Measurements from ENCODE around the gene SLC26A4. TPM values are rescaled to one million over a fixed set of nuclear protein-coding genes. Genes with fewer than 3 reads are reported as not detected.

Gene SLC26A4
- total and polyA plus RNA-seq, 4 donors, result 0.77 to 1.3 (median 0.92) TPM

DNA sequence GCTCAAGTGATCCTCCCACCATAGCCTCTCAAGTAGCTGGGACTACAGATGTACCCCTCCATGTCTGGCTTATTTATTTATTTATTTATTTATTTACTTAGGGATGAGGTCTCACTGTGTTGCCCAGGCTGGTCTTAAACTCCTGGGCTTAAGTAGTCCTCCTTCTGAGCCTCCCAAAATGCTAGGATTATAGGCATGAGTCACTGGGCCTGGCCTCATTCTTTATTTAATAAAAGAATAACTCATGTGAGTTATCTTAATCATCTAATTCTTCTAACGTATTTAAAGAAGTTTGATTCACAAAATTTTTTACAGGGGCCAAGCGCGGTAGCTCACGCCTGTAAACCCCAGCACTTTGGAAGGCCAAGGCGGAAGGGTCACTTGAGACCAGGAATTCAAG, 8.0 kb upstream of the SLC26A4 start:
- H3K4me3 ChIP-seq (ENCODE audit: low read depth, low read length), result no peak overlapping the region
- H3K27me3 ChIP-seq (ENCODE audit: control insufficient read depth, insufficient read depth, low read length), result no peaks in the 10 kb centered on the region
- no peaks in the 10 kb centered on the region for H3K9me3 ChIP-seq (ENCODE audit: control insufficient read depth, insufficient read depth, low read length)
- H3K4me1 ChIP-seq (ENCODE audit: control insufficient read depth, insufficient read depth, low read length), result no peaks in the 10 kb centered on the region
- WGBS (ENCODE audit: insufficient coverage), result 93% methylated on average over 3 of the region's 5 CpGs
- DNase-seq (ENCODE audit: low read depth in 4 of 6, low spot score in 6 of 6), result no peak
- no peak overlapping the region for H3K27ac ChIP-seq (ENCODE audit: low read depth, low read length)
- no peaks in the 10 kb centered on the region for H3K36me3 ChIP-seq (ENCODE audit: control insufficient read depth, insufficient read depth, low read length)

DNA sequence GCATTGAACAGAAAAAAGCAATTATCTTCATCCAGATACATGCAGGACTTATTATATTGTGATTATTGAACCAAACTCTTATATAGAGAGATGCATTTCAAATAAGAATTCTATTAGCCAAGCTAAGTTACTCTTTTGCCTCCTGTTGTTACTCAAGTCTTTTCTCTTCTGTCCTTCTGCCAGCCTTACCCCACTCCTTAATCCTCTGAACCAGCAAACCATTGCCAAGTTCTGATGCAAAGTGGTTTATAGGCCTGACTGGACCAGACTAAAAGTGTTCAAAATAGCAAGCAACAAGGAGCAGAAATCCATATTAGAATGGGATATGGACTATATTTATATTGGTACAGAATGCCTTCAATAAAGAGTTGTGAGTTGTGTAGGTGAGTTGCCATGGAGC, 2.2 kb upstream of the SLC26A4 start:
- H3K9me3 ChIP-seq (ENCODE audit: control insufficient read depth, insufficient read depth, low read length), result no peaks in the 10 kb centered on the region
- H3K27me3 ChIP-seq (ENCODE audit: control insufficient read depth, insufficient read depth, low read length), result peaks cover 36% of the 10 kb centered on the region
- no peaks in the 10 kb centered on the region for H3K36me3 ChIP-seq (ENCODE audit: control insufficient read depth, insufficient read depth, low read length)
- no peak overlapping the region for H3K4me3 ChIP-seq (ENCODE audit: low read depth, low read length)
- DNase-seq (ENCODE audit: low read depth in 4 of 6, low spot score in 6 of 6), result peak in 2 of 6 donors; percentile 11 to 13
- H3K4me1 ChIP-seq (ENCODE audit: control insufficient read depth, insufficient read depth, low read length), result peaks cover 21% of the 10 kb centered on the region
- no peak overlapping the region for H3K27ac ChIP-seq (ENCODE audit: low read depth, low read length)

DNA sequence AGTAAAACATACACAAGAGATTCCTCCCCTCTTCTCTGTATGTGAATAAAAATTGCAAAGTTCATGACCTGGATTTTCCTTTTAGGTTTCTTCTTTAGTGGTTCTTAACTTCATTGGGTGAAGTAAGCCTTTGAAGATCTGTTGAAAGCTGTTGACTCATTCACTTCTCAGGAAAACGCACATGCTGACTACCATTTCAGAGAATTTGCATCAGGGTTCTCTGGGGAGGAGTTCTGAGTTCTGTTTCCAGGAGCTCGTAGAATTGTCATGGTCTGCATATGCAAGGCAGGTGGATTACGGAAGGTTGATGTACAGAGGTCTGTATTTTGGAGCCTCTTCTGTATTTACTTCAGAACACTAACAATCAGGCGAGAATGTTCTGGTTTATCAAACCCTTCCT, 962 bp upstream of the SLC26A4 start:
- H3K36me3 ChIP-seq (ENCODE audit: control insufficient read depth, insufficient read depth, low read length), result no peaks in the 10 kb centered on the region
- peaks cover 36% of the 10 kb centered on the region for H3K27me3 ChIP-seq (ENCODE audit: control insufficient read depth, insufficient read depth, low read length)
- no peak for DNase-seq (ENCODE audit: low read depth in 4 of 6, low spot score in 6 of 6)
- no peaks in the 10 kb centered on the region for H3K9me3 ChIP-seq (ENCODE audit: control insufficient read depth, insufficient read depth, low read length)
- no peak overlapping the region for H3K27ac ChIP-seq (ENCODE audit: low read depth, low read length)
- no peak overlapping the region for H3K4me3 ChIP-seq (ENCODE audit: low read depth, low read length)
- peaks cover 21% of the 10 kb centered on the region for H3K4me1 ChIP-seq (ENCODE audit: control insufficient read depth, insufficient read depth, low read length)
- 71% methylated on average over 1 of the region's 4 CpGs for WGBS (ENCODE audit: insufficient coverage)

GRCh38 chr7:107661081-107661864, 645 bp downstream of the SLC26A4 start:
- under 1% methylated on average over 73 of the region's 73 CpGs for WGBS (ENCODE audit: insufficient coverage)
- Histone ChIP-seq H3K9me3 (ENCODE audit: control insufficient read depth, insufficient read depth, low read length) (no peaks in the 10 kb centered on the region), H3K27me3 (ENCODE audit: control insufficient read depth, insufficient read depth, low read length) (peaks cover 36% of the 10 kb centered on the region), H3K27ac (ENCODE audit: low read depth, low read length) (no peak overlapping the region), H3K36me3 (ENCODE audit: control insufficient read depth, insufficient read depth, low read length) (no peaks in the 10 kb centered on the region), H3K4me1 (ENCODE audit: control insufficient read depth, insufficient read depth, low read length) (peaks cover 21% of the 10 kb centered on the region), H3K4me3 (ENCODE audit: low read depth, low read length) (peak overlapping the region; percentile 34)
- peak in 4 of 6 donors; percentile 7 to 80 (median 56) for DNase-seq (ENCODE audit: low read depth in 4 of 6, low spot score in 6 of 6)

DNA sequence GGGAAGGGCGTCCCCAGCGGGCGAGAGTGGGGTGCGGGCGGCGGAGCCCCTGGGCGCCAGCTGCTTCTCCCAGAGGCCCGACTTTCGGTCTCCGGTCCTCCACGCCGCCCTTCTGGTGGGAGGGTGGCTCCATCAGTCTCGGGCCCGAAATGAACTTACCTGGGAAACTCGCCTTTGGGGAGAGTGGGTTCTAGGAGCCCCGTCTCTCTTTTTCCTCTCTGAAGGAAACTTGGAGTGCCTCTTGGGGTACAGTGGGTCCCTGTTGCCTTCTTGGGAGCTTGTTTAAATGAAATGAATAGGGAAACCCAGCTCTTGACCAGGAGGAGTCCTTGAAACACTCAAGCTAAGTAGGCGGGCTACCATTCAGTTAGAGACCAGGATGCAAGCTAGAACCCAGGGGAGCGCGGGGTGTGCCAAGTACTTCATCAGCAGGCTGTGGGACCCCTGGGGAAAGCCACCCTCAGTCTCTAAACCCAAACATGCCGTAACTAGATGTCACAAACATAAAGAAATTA, 1.3 kb downstream of the SLC26A4 start:
- peaks cover 21% of the 10 kb centered on the region for H3K4me1 ChIP-seq (ENCODE audit: control insufficient read depth, insufficient read depth, low read length)
- H3K4me3 ChIP-seq (ENCODE audit: low read depth, low read length), result peak overlapping the region; percentile 34
- no peak overlapping the region for H3K27ac ChIP-seq (ENCODE audit: low read depth, low read length)
- no peaks in the 10 kb centered on the region for H3K36me3 ChIP-seq (ENCODE audit: control insufficient read depth, insufficient read depth, low read length)
- H3K9me3 ChIP-seq (ENCODE audit: control insufficient read depth, insufficient read depth, low read length), result no peaks in the 10 kb centered on the region
- peaks cover 36% of the 10 kb centered on the region for H3K27me3 ChIP-seq (ENCODE audit: control insufficient read depth, insufficient read depth, low read length)
- peak in 1 of 6 donors; percentile 6 for DNase-seq (ENCODE audit: low read depth in 4 of 6, low spot score in 6 of 6)
- WGBS (ENCODE audit: insufficient coverage), result 5% methylated on average over 19 of the region's 20 CpGs

GRCh38 chr7:107663196-107663595, 2.6 kb downstream of the SLC26A4 start:
- Histone ChIP-seq H3K4me3 (ENCODE audit: low read depth, low read length) (no peak overlapping the region), H3K27me3 (ENCODE audit: control insufficient read depth, insufficient read depth, low read length) (peaks cover 36% of the 10 kb centered on the region), H3K9me3 (ENCODE audit: control insufficient read depth, insufficient read depth, low read length) (no peaks in the 10 kb centered on the region), H3K36me3 (ENCODE audit: control insufficient read depth, insufficient read depth, low read length) (no peaks in the 10 kb centered on the region), H3K4me1 (ENCODE audit: control insufficient read depth, insufficient read depth, low read length) (peaks cover 21% of the 10 kb centered on the region), H3K27ac (ENCODE audit: low read depth, low read length) (no peak overlapping the region)
- WGBS (ENCODE audit: insufficient coverage), result 20% methylated on average over 1 of the region's 4 CpGs
- DNase-seq (ENCODE audit: low read depth in 4 of 6, low spot score in 6 of 6), result no peak

DNA sequence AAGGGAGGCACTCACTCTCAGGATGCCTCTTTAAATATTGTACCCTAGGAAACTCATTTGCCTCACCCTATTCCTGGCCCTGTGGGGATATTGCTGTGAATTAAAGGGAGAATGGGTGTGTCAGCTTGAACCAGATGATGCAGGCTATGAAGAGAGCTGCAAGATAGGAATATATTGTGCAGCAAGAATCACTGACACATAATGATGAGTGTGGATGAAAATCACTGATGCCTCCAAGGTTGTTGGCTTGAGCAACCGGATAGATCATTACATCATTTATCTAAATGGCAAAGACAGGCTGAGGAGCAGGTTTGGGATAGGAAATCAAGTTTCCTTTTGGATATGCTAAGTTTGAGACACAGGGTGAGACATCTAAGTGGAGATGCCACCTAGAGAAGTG, 6.2 kb downstream of the SLC26A4 start:
- Histone ChIP-seq H3K36me3 (ENCODE audit: control insufficient read depth, insufficient read depth, low read length) (no peaks in the 10 kb centered on the region), H3K27me3 (ENCODE audit: control insufficient read depth, insufficient read depth, low read length) (peaks cover 12% of the 10 kb centered on the region), H3K27ac (ENCODE audit: low read depth, low read length) (no peak overlapping the region), H3K4me1 (ENCODE audit: control insufficient read depth, insufficient read depth, low read length) (peaks cover 5% of the 10 kb centered on the region), H3K4me3 (ENCODE audit: low read depth, low read length) (no peak overlapping the region), H3K9me3 (ENCODE audit: control insufficient read depth, insufficient read depth, low read length) (no peaks in the 10 kb centered on the region)
- WGBS (ENCODE audit: insufficient coverage), result no CpG with 5 or more reads among the region's 1 CpG
- no peak for DNase-seq (ENCODE audit: low read depth in 4 of 6, low spot score in 6 of 6)

DNA sequence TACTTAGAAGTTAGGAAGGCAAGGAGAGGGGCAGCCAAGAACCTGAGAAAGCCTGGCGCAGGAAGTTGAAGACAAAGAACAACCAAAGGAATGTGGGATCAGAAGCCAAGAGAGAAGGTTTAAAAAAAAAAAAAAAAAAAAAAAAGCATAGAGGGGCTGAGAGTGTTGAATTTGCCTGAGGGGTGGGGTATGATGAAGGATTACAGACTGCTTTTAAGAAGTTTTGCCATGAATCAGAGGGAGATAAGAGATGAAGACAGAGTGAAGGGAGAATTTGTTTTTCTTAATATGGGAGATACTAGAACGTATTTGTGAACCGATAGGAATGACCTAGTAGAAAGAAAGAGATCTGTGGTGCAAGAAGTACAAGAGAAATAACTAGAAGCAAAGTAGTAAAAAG, 6.7 kb downstream of the SLC26A4 start:
- H3K27me3 ChIP-seq (ENCODE audit: control insufficient read depth, insufficient read depth, low read length), result peaks cover 8% of the 10 kb centered on the region
- no peak for DNase-seq (ENCODE audit: low read depth in 4 of 6, low spot score in 6 of 6)
- WGBS (ENCODE audit: insufficient coverage), result 97% methylated on average over 3 of the region's 3 CpGs
- H3K36me3 ChIP-seq (ENCODE audit: control insufficient read depth, insufficient read depth, low read length), result no peaks in the 10 kb centered on the region
- no peak overlapping the region for H3K4me3 ChIP-seq (ENCODE audit: low read depth, low read length)
- no peak overlapping the region for H3K27ac ChIP-seq (ENCODE audit: low read depth, low read length)
- H3K4me1 ChIP-seq (ENCODE audit: control insufficient read depth, insufficient read depth, low read length), result no peaks in the 10 kb centered on the region
- no peaks in the 10 kb centered on the region for H3K9me3 ChIP-seq (ENCODE audit: control insufficient read depth, insufficient read depth, low read length)

- no peak for DNase-seq (ENCODE audit: low read depth in 4 of 6, low spot score in 6 of 6)
- H3K27ac ChIP-seq (ENCODE audit: low read depth, low read length), result no peak overlapping the region
- H3K4me3 ChIP-seq (ENCODE audit: low read depth, low read length), result no peak overlapping the region
- H3K36me3 ChIP-seq (ENCODE audit: control insufficient read depth, insufficient read depth, low read length), result no peaks in the 10 kb centered on the region
- no peaks in the 10 kb centered on the region for H3K4me1 ChIP-seq (ENCODE audit: control insufficient read depth, insufficient read depth, low read length)
- WGBS (ENCODE audit: insufficient coverage), result 92% methylated on average over 2 of the region's 4 CpGs
- peaks cover 2% of the 10 kb centered on the region for H3K27me3 ChIP-seq (ENCODE audit: control insufficient read depth, insufficient read depth, low read length)
- H3K9me3 ChIP-seq (ENCODE audit: control insufficient read depth, insufficient read depth, low read length), result no peaks in the 10 kb centered on the region
These were observed 7.7 kb downstream of the SLC26A4 start for GRCh38 chr7:107668296-107668695.

GRCh38 chr7:107672183-107672582, 11.6 kb downstream of the SLC26A4 start:
- no CpG with 5 or more reads among the region's 3 CpGs for WGBS (ENCODE audit: insufficient coverage)

More at GRCh38 chr7:107672183-107672582, 11.6 kb downstream of the SLC26A4 start:
- no peak for DNase-seq (ENCODE audit: low read depth in 4 of 6, low spot score in 6 of 6)
- Histone ChIP-seq H3K36me3 (ENCODE audit: control insufficient read depth, insufficient read depth, low read length) (no peaks in the 10 kb centered on the region), H3K27me3 (ENCODE audit: control insufficient read depth, insufficient read depth, low read length) (no peaks in the 10 kb centered on the region), H3K27ac (ENCODE audit: low read depth, low read length) (no peak overlapping the region), H3K9me3 (ENCODE audit: control insufficient read depth, insufficient read depth, low read length) (no peaks in the 10 kb centered on the region), H3K4me3 (ENCODE audit: low read depth, low read length) (no peak overlapping the region), H3K4me1 (ENCODE audit: control insufficient read depth, insufficient read depth, low read length) (no peaks in the 10 kb centered on the region)
